Activated T-cell treated with anti-CD3 and anti-CD28 coated beads, Interleukin-2, amount 50 U/mL, for 24 hours (primary cell): Measurements from ENCODE around the gene OR1N2.
"Not testable (repeated sequence)": the region's sequence is repeated elsewhere in the genome, so short reads cannot be mapped to it uniquely, and the experiment has no call there.

Experiments used
- DNase-seq: peaks from one replicate; pipeline ENCODE4 v3.0.0-alpha.2; 2020
- H3K27ac Mint-ChIP-seq: 2 replicates; pipeline ENCODE4 v1.8.0; 2020; ENCODE audit warnings: mild to moderate bottlenecking, mixed read lengths
- H3K27me3 Mint-ChIP-seq: 2 replicates; pipeline ENCODE4 v1.8.0; 2020; ENCODE audit warnings: mixed read lengths
- H3K36me3 Mint-ChIP-seq: 2 replicates; pipeline ENCODE4 v1.8.0; 2020; ENCODE audit warnings: low read depth, mixed read lengths
- H3K4me1 Mint-ChIP-seq: 2 replicates; pipeline ENCODE4 v1.8.0; 2020; ENCODE audit warnings: low read depth, mixed read lengths
- H3K4me3 Mint-ChIP-seq: 2 replicates; pipeline ENCODE4 v1.8.0; 2020; ENCODE audit warnings: mild to moderate bottlenecking, moderate library complexity, mixed read lengths
- H3K9me3 Mint-ChIP-seq: 2 replicates; pipeline ENCODE4 v1.8.0; 2020; ENCODE audit warnings: mixed read lengths

OR1N2 gene

GRCh38 chr9:122552812-122553211, at the start of gene OR1N2:
Gene OR1N2 (plus strand): TSS chr9:122553112. CDS start chr9:122553212, 100 bp downstream.
- peaks cover 44% of the 10 kb centered on the region for H3K27me3 Mint-ChIP-seq
- no peaks in the 10 kb centered on the region for H3K4me1 Mint-ChIP-seq
- no peaks in the 10 kb centered on the region for H3K9me3 Mint-ChIP-seq
- no peak for DNase-seq
- H3K36me3 Mint-ChIP-seq, result no peaks in the 10 kb centered on the region
- H3K27ac Mint-ChIP-seq, result no peak within 1 kb of the TSS
- H3K4me3 Mint-ChIP-seq, result no peak within 1 kb of the TSS

DNA sequence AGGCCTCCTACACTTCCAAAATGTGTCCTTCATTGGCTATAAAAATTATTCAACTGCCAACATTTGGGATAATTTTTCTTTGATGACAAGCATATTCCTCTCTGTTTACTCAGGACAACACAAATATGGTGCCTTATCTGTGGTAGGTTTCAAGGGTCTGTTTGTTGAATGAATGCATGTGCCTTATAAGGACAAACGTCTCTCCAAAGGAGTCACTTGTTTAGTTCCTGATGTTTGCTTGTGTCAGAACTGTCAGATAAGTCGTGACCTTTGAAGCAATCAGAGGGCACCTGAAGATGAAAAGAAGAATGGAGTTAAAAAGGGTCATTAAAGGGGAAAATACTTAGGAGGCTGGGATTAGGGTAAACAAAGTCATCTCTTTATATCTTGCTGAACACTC, 45.9 kb upstream of the OR1N2 start:
- Mint-ChIP-seq H3K4me3 (no peak overlapping the region), H3K27me3 (peaks cover 31% of the 10 kb centered on the region), H3K36me3 (no peaks in the 10 kb centered on the region), H3K4me1 (no peaks in the 10 kb centered on the region), H3K27ac (no peak overlapping the region), H3K9me3 (no peaks in the 10 kb centered on the region)
- DNase-seq, result no peak

DNA sequence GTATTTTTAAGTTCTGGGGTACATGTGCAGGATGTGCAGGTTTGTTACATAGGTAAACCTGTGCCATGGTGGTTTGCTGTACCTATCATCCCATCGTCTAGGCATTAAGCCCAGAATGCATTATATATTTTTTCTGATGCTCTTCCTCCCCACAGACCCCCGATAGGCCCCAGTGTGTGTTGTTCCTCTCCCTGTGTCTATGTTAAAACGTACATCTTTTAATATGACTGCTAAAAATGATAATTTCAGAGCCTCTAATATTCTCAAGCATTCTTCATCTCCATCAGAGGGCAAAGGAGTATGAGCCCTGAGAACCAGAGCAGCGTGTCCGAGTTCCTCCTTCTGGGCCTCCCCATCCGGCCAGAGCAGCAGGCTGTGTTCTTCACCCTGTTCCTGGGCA, 42.4 kb upstream of the OR1N2 start, which contains the start of gene OR1J2:
TSS of gene OR1J2 (plus strand) at position 301 of the 400 bp plus-strand sequence. CDS start at position 301, 0 bp downstream.
- Mint-ChIP-seq H3K36me3 (no peaks in the 10 kb centered on the region), H3K27me3 (peaks cover 34% of the 10 kb centered on the region), H3K27ac (no peak within 1 kb of the TSS), H3K4me3 (no peak within 1 kb of the TSS), H3K9me3 (no peaks in the 10 kb centered on the region), H3K4me1 (no peaks in the 10 kb centered on the region)
- DNase-seq, result no peak

DNA sequence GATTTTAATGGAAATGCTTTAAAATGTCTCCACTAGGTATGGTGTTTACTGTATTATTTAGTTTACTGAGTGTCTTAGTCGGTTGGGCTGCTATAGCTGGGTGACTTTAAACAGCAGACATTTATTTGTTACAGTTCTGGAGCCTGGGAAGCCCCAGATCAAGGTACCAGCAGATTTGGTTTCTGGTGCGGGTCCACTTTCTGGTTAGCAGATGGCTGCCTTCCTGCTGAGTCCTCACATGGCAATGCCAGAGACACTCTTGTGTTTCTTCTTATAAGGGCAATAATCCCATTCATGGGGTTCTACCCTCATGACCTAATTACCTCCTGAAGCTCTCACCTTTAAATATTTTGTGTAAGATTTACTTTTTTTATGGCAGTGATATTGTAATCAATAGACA, 34.7 kb upstream of the OR1N2 start:
- Mint-ChIP-seq H3K4me3 (no peak overlapping the region), H3K27ac (no peak overlapping the region), H3K4me1 (no peaks in the 10 kb centered on the region), H3K27me3 (peaks cover 20% of the 10 kb centered on the region), H3K9me3 (no peaks in the 10 kb centered on the region), H3K36me3 (no peaks in the 10 kb centered on the region)
- DNase-seq, result no peak

DNA sequence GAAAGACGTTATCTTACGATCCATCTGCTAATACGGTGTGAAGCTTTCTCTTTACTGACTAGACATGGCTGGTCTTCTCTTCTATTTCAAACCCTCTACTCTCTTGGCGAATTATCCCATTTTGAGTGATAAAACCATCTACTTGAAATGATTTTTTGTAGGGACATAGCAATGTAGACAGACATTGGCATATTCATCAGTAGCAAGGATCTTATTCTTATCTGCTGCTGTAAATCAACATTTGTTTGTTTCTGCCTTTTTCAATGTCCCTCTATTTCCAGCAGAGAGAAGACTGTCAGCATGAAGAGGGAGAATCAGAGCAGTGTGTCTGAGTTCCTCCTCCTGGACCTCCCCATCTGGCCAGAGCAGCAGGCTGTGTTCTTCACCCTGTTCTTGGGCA, 34.1 kb upstream of the OR1N2 start, which contains the start of gene OR1J4:
TSS of gene OR1J4 (plus strand) at position 301 of the 400 bp plus-strand sequence. CDS start at position 301, 0 bp downstream.
- H3K4me3 Mint-ChIP-seq, result no peak within 1 kb of the TSS
- H3K4me1 Mint-ChIP-seq, result no peaks in the 10 kb centered on the region
- no peak for DNase-seq
- peaks cover 23% of the 10 kb centered on the region for H3K27me3 Mint-ChIP-seq
- H3K9me3 Mint-ChIP-seq, result no peaks in the 10 kb centered on the region
- no peak within 1 kb of the TSS for H3K27ac Mint-ChIP-seq
- H3K36me3 Mint-ChIP-seq, result no peaks in the 10 kb centered on the region

DNA sequence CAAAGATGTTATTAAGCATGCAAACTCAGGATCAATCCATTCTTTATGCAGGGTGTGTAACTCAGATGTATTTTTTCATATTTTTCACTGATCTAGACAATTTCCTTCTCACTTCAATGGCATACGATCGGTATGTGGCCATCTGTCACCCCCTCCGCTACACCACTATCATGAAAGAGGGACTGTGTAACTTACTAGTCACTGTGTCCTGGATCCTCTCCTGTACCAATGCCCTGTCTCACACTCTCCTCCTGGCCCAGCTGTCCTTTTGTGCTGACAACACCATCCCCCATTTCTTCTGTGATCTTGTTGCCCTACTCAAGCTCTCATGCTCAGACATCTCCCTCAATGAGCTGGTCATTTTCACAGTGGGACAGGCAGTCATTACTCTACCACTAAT, 33.5 kb upstream of the OR1N2 start:
- Mint-ChIP-seq H3K4me3 (no peak overlapping the region), H3K27me3 (peaks cover 23% of the 10 kb centered on the region), H3K9me3 (no peaks in the 10 kb centered on the region), H3K27ac (no peak overlapping the region), H3K4me1 (no peaks in the 10 kb centered on the region), H3K36me3 (no peaks in the 10 kb centered on the region)
- no peak for DNase-seq

DNA sequence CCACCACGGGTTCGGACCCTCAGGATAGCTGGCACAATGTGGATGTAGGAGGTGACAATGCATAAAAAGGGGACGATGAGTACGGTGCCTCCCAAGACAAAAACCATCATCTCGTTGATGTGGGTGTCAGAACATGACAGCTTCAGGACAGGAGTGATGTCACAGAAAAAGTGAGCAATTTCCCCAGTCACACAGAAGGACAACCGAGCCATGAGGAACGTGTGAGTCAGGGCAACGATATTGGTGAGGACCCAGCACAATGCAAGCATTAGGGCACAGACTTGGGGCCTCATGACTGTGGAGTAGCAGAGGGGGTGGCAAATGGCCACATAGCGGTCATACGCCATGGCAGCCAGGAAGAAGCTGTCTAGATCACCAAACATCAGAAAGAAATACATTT, 26.3 kb upstream of the OR1N2 start:
- Mint-ChIP-seq H3K36me3 (no peaks in the 10 kb centered on the region), H3K4me3 (no peak overlapping the region), H3K27me3 (peaks cover 31% of the 10 kb centered on the region), H3K4me1 (peaks cover 11% of the 10 kb centered on the region), H3K27ac (no peak overlapping the region), H3K9me3 (no peaks in the 10 kb centered on the region)
- DNase-seq, result no peak

GRCh38 chr9:122527193-122527592, 25.7 kb upstream of the OR1N2 start, which contains the start of gene OR1N1:
Gene OR1N1 (minus strand): TSS chr9:122527293. CDS start chr9:122527293, 0 bp downstream.
- no peak within 1 kb of the TSS for H3K27ac Mint-ChIP-seq
- peaks cover 11% of the 10 kb centered on the region for H3K4me1 Mint-ChIP-seq
- H3K4me3 Mint-ChIP-seq, result no peak within 1 kb of the TSS
- peaks cover 31% of the 10 kb centered on the region for H3K27me3 Mint-ChIP-seq
- H3K36me3 Mint-ChIP-seq, result no peaks in the 10 kb centered on the region
- no peaks in the 10 kb centered on the region for H3K9me3 Mint-ChIP-seq
- DNase-seq, result no peak

DNA sequence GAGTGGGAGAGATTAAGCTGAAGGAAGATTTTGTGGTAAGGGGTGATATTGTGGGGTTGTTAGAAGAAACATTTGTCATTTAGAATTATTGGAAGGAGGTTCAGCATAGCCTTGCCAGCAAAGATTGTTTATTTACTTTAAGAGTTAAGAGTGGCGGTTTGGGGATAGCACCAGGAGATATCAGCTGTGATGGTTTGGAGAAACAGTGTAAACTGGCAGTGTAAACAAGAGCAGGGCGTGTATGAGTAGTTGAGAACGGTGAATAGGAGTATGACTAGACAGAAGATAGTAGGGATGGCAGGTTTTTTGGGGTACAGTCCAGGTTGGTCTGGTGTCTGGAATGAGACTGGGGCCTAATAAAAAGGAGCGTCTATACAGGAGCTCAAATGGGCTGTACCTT, 21.8 kb upstream of the OR1N2 start:
- not testable (repeated sequence) for H3K36me3 Mint-ChIP-seq, DNase-seq, H3K4me3 Mint-ChIP-seq, H3K27me3 Mint-ChIP-seq, H3K9me3 Mint-ChIP-seq, H3K27ac Mint-ChIP-seq
- peaks cover 11% of the 10 kb centered on the region for H3K4me1 Mint-ChIP-seq

DNA sequence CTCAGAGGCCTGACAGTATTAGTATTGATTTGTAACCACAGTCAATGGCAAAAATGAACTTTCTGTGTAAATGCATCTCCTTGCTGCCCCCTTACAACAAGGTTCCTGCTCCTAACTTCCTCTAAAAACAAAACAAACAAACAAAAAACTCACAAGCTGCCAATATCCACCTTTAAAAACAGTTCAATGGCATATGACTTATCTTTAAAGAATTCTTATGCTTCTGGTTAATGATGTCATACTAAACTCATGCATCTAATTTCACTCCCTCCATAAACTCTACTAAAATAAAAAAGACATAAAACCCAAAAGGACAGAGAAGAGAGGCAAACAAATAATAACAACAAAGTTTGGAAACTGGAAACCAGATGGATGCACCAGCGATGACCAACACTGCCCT, 16.8 kb upstream of the OR1N2 start:
- DNase-seq, result no peak
- H3K27ac Mint-ChIP-seq, result no peak overlapping the region
- no peak overlapping the region for H3K4me3 Mint-ChIP-seq
- H3K9me3 Mint-ChIP-seq, result peaks cover 6% of the 10 kb centered on the region
- no peaks in the 10 kb centered on the region for H3K27me3 Mint-ChIP-seq
- H3K36me3 Mint-ChIP-seq, result no peaks in the 10 kb centered on the region
- no peaks in the 10 kb centered on the region for H3K4me1 Mint-ChIP-seq

- H3K36me3 Mint-ChIP-seq, DNase-seq, H3K27me3 Mint-ChIP-seq, H3K4me3 Mint-ChIP-seq, H3K27ac Mint-ChIP-seq, H3K9me3 Mint-ChIP-seq, H3K4me1 Mint-ChIP-seq: not testable (repeated sequence)
These were observed 15.8 kb upstream of the OR1N2 start for GRCh38 chr9:122537066-122537465.

GRCh38 chr9:122538757-122539156, 14.2 kb upstream of the OR1N2 start:
- H3K36me3 Mint-ChIP-seq, result no peaks in the 10 kb centered on the region
- H3K4me1 Mint-ChIP-seq, result no peaks in the 10 kb centered on the region
- H3K27ac Mint-ChIP-seq, result no peak overlapping the region
- no peak overlapping the region for H3K4me3 Mint-ChIP-seq
- DNase-seq, result no peak
- no peaks in the 10 kb centered on the region for H3K27me3 Mint-ChIP-seq
- peaks cover 6% of the 10 kb centered on the region for H3K9me3 Mint-ChIP-seq

- Mint-ChIP-seq H3K27ac (no peak overlapping the region), H3K9me3 (no peaks in the 10 kb centered on the region), H3K4me1 (no peaks in the 10 kb centered on the region), H3K4me3 (no peak overlapping the region), H3K36me3 (no peaks in the 10 kb centered on the region), H3K27me3 (peaks cover 28% of the 10 kb centered on the region)
- no peak for DNase-seq
These were observed 6.7 kb upstream of the OR1N2 start for GRCh38 chr9:122546196-122546595.

- no peak overlapping the region for H3K4me3 Mint-ChIP-seq
- H3K36me3 Mint-ChIP-seq, result no peaks in the 10 kb centered on the region
- H3K9me3 Mint-ChIP-seq, result no peaks in the 10 kb centered on the region
- peaks cover 49% of the 10 kb centered on the region for H3K27me3 Mint-ChIP-seq
- no peak overlapping the region for H3K27ac Mint-ChIP-seq
- H3K4me1 Mint-ChIP-seq, result no peaks in the 10 kb centered on the region
- no peak for DNase-seq
These were observed 1.5 kb upstream of the OR1N2 start for GRCh38 chr9:122551371-122551770.

GRCh38 chr9:122561446-122561845, 8.5 kb downstream of the OR1N2 start:
- H3K9me3 Mint-ChIP-seq, result peaks cover 19% of the 10 kb centered on the region
- H3K4me3 Mint-ChIP-seq, result no peak overlapping the region
- H3K4me1 Mint-ChIP-seq, result peaks cover 6% of the 10 kb centered on the region
- peaks cover 43% of the 10 kb centered on the region for H3K27me3 Mint-ChIP-seq
- no peak overlapping the region for H3K27ac Mint-ChIP-seq
- no peak for DNase-seq
- H3K36me3 Mint-ChIP-seq, result no peaks in the 10 kb centered on the region

- H3K27me3 Mint-ChIP-seq, result peaks cover 43% of the 10 kb centered on the region
- H3K4me1 Mint-ChIP-seq, result peaks cover 6% of the 10 kb centered on the region
- H3K4me3 Mint-ChIP-seq, result no peak overlapping the region
- peaks cover 19% of the 10 kb centered on the region for H3K9me3 Mint-ChIP-seq
- no peak overlapping the region for H3K27ac Mint-ChIP-seq
- DNase-seq, result no peak
- no peaks in the 10 kb centered on the region for H3K36me3 Mint-ChIP-seq
These were observed 9.3 kb downstream of the OR1N2 start for GRCh38 chr9:122562134-122562760.
